ENCODE measurements around the gene ERN1. TPM values are rescaled to one million over a fixed set of nuclear protein-coding genes. Genes with fewer than 3 reads are reported as not detected.
"Not testable (repeated sequence)": the region's sequence is repeated elsewhere in the genome, so short reads cannot be mapped to it uniquely, and the experiment has no call there.

Gene ERN1
- total RNA-seq, 3 donors from 2014 or later = 18.4 to 27.1 (median 21.7) TPM

- H3K9me3 ChIP-seq = no peaks in the 10 kb centered on the region
- DNase-seq (no peak), ATAC-seq (peak; percentile 50)
- intact Hi-C loops (cut with DNase I, micrococcal nuclease) = no loop called here
- H3K4me3 ChIP-seq = no peak overlapping the region
- H3K36me3 ChIP-seq (ENCODE audit: low read depth) = no peaks in the 10 kb centered on the region
- no peak for TF ChIP-seq CTCF (IDR thresholded peaks at IDR 0.05)
- peaks cover 9% of the 10 kb centered on the region for H3K4me1 ChIP-seq (ENCODE audit: low read depth)
Observed at GRCh38 chr17:64007838-64008282, 122.1 kb downstream of the ERN1 start.

DNA sequence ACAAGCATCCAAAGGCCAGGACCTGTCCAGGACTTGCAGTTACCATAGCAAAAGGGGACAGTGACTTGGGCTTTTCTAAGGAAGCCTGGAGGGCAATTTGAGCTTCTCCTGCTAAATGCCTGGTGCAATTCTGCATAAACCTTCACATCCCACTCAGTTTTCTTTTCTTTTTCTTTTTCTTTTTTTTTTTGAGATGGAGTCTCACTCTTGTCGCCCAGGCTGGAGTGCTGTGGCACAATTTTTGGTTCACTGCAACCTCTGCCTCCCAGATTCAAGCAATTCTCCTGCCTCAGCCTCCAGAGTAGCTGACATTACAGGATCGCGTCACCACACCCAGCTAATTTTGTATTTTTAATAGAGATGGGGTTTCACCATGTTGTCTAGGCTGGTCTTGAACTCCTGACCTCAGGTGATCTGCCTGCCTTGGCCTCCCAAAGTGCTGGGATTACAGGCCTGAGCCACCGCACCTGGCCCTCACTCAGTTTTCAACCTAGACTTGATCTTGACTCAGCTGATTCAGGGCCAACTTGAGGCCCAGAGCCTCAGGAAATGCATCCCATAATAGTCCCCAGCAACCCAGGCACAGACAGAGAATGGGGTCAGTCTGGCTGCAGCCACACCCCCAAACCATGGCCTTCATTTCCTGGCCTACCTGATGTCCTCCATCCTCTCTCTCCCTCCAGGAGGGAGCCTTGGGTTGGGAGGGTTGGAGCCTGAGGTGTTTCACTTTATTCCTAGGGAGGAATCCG lies 122.7 kb downstream of the ERN1 start:
- ATAC-seq; H3K4me1 ChIP-seq (ENCODE audit: low read depth); H3K9me3 ChIP-seq; H3K4me3 ChIP-seq; intact Hi-C loops (cut with DNase I, micrococcal nuclease); DNase-seq; H3K36me3 ChIP-seq (ENCODE audit: low read depth): not testable (repeated sequence)

GRCh38 chr17:64006361-64007088 lies 123.4 kb downstream of the ERN1 start:
- intact Hi-C loops (cut with DNase I, micrococcal nuclease) = no loop called here
- ATAC-seq = peak; percentile 55
- peaks cover 9% of the 10 kb centered on the region for H3K4me1 ChIP-seq (ENCODE audit: low read depth)
- TF ChIP-seq CTCF (IDR thresholded peaks at IDR 0.05) = no peak
- no peaks in the 10 kb centered on the region for H3K9me3 ChIP-seq
- H3K4me3 ChIP-seq = no peak overlapping the region
- H3K36me3 ChIP-seq (ENCODE audit: low read depth) = no peaks in the 10 kb centered on the region
- no peak for DNase-seq

- Histone ChIP-seq H3K4me3 (no peak overlapping the region), H3K4me1 (ENCODE audit: low read depth) (peaks cover 9% of the 10 kb centered on the region), H3K36me3 (ENCODE audit: low read depth) (no peaks in the 10 kb centered on the region), H3K9me3 (no peaks in the 10 kb centered on the region)
- DNase-seq = peak in 1 of 3 donors; percentile 42
- no peak for TF ChIP-seq CTCF (IDR thresholded peaks at IDR 0.05)
- peak; percentile 75 for ATAC-seq
- intact Hi-C loops (cut with DNase I, micrococcal nuclease) = no loop called here
Observed at GRCh38 chr17:64005734-64006167, 124.2 kb downstream of the ERN1 start.

DNA sequence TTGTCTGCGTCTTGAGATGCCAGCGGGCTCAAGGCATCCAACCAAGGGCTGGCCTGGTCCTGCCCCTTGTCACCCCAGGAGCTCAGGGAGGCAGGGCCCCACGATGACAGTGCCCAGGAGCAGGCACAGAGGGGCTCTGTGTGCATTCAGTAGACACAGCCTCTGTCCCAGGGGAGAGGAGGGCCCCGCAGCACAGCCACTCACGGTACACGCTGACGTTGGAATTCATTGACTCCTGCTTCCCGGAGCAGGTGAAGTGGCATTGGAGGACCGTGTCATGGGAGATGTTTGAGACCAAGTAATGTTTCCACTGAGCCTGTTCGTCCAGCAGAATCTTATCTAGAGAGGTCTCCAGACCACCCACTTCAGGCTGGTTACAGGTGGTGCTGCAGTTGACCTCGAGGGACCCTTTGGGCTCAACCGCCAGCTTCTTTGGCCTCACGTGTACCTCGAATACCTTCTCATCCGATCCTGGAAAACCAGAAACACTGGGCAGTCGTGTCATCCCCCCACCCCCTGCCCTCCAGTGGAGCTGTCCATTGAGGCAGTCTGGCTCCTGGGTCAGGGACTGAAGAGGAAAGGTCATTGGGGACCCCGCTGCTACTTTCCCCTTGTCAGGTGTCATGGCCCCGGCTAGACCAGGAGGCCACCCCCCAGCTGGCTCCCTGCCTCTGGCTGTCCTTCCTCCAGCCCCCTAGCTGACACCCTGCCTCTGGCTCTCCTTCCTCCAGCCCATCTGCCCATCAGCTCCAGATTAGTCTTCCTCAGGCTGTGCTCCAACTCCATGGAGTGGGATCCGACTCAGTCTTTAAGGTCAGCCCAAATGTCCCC lies 124.8 kb downstream of the ERN1 start:
- intact Hi-C loops (cut with DNase I, micrococcal nuclease) = no loop called here
- H3K4me1 ChIP-seq (ENCODE audit: low read depth) = peaks cover 9% of the 10 kb centered on the region

More for the DNA sequence above, 124.8 kb downstream of the ERN1 start:
- no peak overlapping the region for H3K4me3 ChIP-seq
- H3K9me3 ChIP-seq = no peaks in the 10 kb centered on the region
- H3K36me3 ChIP-seq (ENCODE audit: low read depth) = no peaks in the 10 kb centered on the region
- no peak for DNase-seq
- TF ChIP-seq CTCF (IDR thresholded peaks at IDR 0.05) = no peak
- ATAC-seq = no peak
